Endothelial cell of umbilical vein (primary cell): Measurements from ENCODE around the gene WDR38.

Experiments used
- CTCF ChIP-seq, 2 donors: IDR thresholded peaks; 1 replicate in 1 of 2; 2 replicates in 1 of 2; pipeline ENCODE4 v1.5.1; 2011; ENCODE audit warnings: low read length in 2 of 2, mild to moderate bottlenecking in 2 of 2, moderate library complexity in 2 of 2, control low read depth in 1 of 2, inconsistent platforms in 1 of 2, low read depth in 1 of 2; ENCODE audit not compliant: insufficient read depth in 1 of 2; ENCODE audit errors: extremely low read depth in 1 of 2
- EZH2 ChIP-seq: IDR thresholded peaks from 2 replicates; pipeline ENCODE4 v1.6.1; 2012; ENCODE audit warnings: borderline replicate concordance, low read depth, mild to moderate bottlenecking, moderate library complexity, low read length, inconsistent platforms; ENCODE audit not compliant: severe bottlenecking
- FOS ChIP-seq: IDR thresholded peaks from 2 replicates; pipeline ENCODE4 v1.6.1; 2011; ENCODE audit warnings: mild to moderate bottlenecking, low read length, moderate library complexity, borderline replicate concordance; ENCODE audit not compliant: insufficient read depth
- JUN ChIP-seq: IDR thresholded peaks from 2 replicates; pipeline ENCODE4 v1.6.1; 2011; ENCODE audit warnings: borderline replicate concordance, low read depth; ENCODE audit not compliant: insufficient read length, insufficient read depth
- POLR2A ChIP-seq: IDR thresholded peaks from 2 replicates; pipeline ENCODE4 v1.6.1; 2012; ENCODE audit warnings: low read depth, mild to moderate bottlenecking, control low read depth, low read length
- POLR2AphosphoS5 ChIP-seq: IDR thresholded peaks from 2 replicates; pipeline ENCODE4 v1.6.1; 2012; ENCODE audit warnings: low read depth, mild to moderate bottlenecking, control low read depth, low read length, moderate library complexity; ENCODE audit not compliant: insufficient read depth
- TF ChIP-seq, protein P1 (sequence below): IDR thresholded peaks from 2 replicates; pipeline ENCODE4 v1.6.1; 2011; ENCODE audit not compliant: insufficient read depth, insufficient read length

GRCh38 chr9:124889006-124889405, 35.7 kb downstream of the WDR38 start:
- no peak for TF ChIP-seq CTCF (IDR thresholded peaks at IDR 0.05; ENCODE audit: extremely low read depth in 1 of 2, insufficient read depth in 1 of 2, low read depth in 1 of 2, low read length in 2 of 2)
- TF ChIP-seq, protein P1, sequence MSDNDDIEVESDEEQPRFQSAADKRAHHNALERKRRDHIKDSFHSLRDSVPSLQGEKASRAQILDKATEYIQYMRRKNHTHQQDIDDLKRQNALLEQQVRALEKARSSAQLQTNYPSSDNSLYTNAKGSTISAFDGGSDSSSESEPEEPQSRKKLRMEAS, result no peak
- TF ChIP-seq FOS, result no peak
- TF ChIP-seq POLR2A, result no peak
- TF ChIP-seq JUN, result no peak
- no peak for TF ChIP-seq EZH2
- TF ChIP-seq POLR2AphosphoS5, result no peak
